Stimulated activated CD4-positive, alpha-beta T cell treated with anti-CD3 and anti-CD28 coated beads, Interleukin-4, amount 100 ng/mL, for 1 hour (primary cell): ENCODE measurements around the gene WDR90.
"Not testable (repeated sequence)": the region's sequence is repeated elsewhere in the genome, so short reads cannot be mapped to it uniquely, and the experiment has no call there.

Experiments
- DNase-seq: peaks from one replicate; pipeline ENCODE4 v3.0.0-alpha.2; 2020

Gene WDR90

GRCh38 chr16:677316-678190 is 28.4 kb downstream of the WDR90 start:
- no peak for DNase-seq

- no peak for DNase-seq
These were observed 29.2 kb downstream of the WDR90 start for GRCh38 chr16:678209-678857.

- DNase-seq: peak; percentile 51
These were observed 30.0 kb downstream of the WDR90 start for GRCh38 chr16:678858-679813.

GRCh38 chr16:679814-680624 is 30.9 kb downstream of the WDR90 start, which contains the start of gene STUB1:
STUB1 (plus strand) TSS chr16:680410; CDS start chr16:680526, 116 bp downstream.
- peak; percentile 91 for DNase-seq

GRCh38 chr16:680625-680945 is 31.4 kb downstream of the WDR90 start:
- DNase-seq: no peak

GRCh38 chr16:680967-681745 is 32.0 kb downstream of the WDR90 start:
- DNase-seq: no peak

GRCh38 chr16:681746-682427 is 32.7 kb downstream of the WDR90 start:
- DNase-seq: no peak

- DNase-seq: no peak
These were observed 33.6 kb downstream of the WDR90 start for GRCh38 chr16:682493-683395.

- DNase-seq: no peak
These were observed 34.4 kb downstream of the WDR90 start for GRCh38 chr16:683396-684070.

- DNase-seq: peak; percentile 99
These were observed 35.1 kb downstream of the WDR90 start, which contains the start of gene JMJD8 for GRCh38 chr16:684071-684794. JMJD8 (minus strand) TSS chr16:684334; CDS start chr16:684319, 15 bp downstream.

- DNase-seq: no peak
These were observed 36.0 kb downstream of the WDR90 start for GRCh38 chr16:684961-685696.

GRCh38 chr16:685967-686366 is 36.8 kb downstream of the WDR90 start:
- no peak for DNase-seq

- DNase-seq: no peak
These were observed 37.5 kb downstream of the WDR90 start for GRCh38 chr16:686459-687260.

GRCh38 chr16:687499-687898 is 38.3 kb downstream of the WDR90 start:
- DNase-seq: no peak

- no peak for DNase-seq
These were observed 40.2 kb downstream of the WDR90 start for GRCh38 chr16:689175-689897.

GRCh38 chr16:691242-691641 is 42.1 kb downstream of the WDR90 start:
- not testable (repeated sequence) for DNase-seq
